GM12878 (cell line): ENCODE measurements around the gene ADAMTS13. TPM values are rescaled to one million over a fixed set of nuclear protein-coding genes. Genes with fewer than 3 reads are reported as not detected.

Experiments used
- ATAC-seq: fragments of 200-7000 bp; cut with Tn5 transposase; 3 replicates; pipeline ENCODE4 v1.9.1; 2020; ENCODE audit warnings: mild to moderate bottlenecking, moderate library complexity
- BruUV-seq: library from RNA; stranded (reverse); fragments of 400-500 nt; replicated peaks from 2 replicates; lab custom pipeline; 2021; lab: Mats Ljungman, UMichigan
- CTCF ChIA-PET: fragments of 300-600 bp; sonication (Branson Sonifier 250); formaldehyde crosslinking; extraction: SDS; loops from one replicate; lab custom pipeline; 2021; ENCODE audit warnings: inconsistent platforms; lab: Yijun Ruan, JAX
- POLR2A ChIA-PET: fragments of 350-600 bp; formaldehyde crosslinking; extraction: SDS; loops from one replicate; lab custom pipeline; 2021; ENCODE audit warnings: inconsistent platforms; lab: Charles Lee
- RAD21 ChIA-PET: fragments of 300-600 bp; sonication (Branson Sonifier 250); formaldehyde crosslinking; loops from one replicate; lab custom pipeline; 2023; ENCODE audit warnings: antibody characterized with exemption; ENCODE audit not compliant: unreplicated experiment; lab: Charles Lee
- SMC1A ChIA-PET: fragments of 300-600 bp; sonication (Branson Sonifier 250); formaldehyde crosslinking; loops from one replicate; lab custom pipeline; 2023; ENCODE audit not compliant: unreplicated experiment, uncharacterized antibody; lab: Charles Lee
- DNase-seq: peaks from one replicate; pipeline ENCODE4 v3.0.0-alpha.2; 2011; ENCODE audit warnings: low read depth, low spot score
- FAIRE-seq: peaks from 3 replicates; lab custom pipeline; 2011; peaks lifted over from hg19 to GRCh38; lab: Jason Lieb, UNC
- H2AFZ ChIP-seq: 2 replicates; pipeline ENCODE4 v1.6.0; 2011; ENCODE audit warnings: low read depth, low read length, control low read depth; ENCODE audit not compliant: control insufficient read depth
- H3K27ac ChIP-seq: 2 replicates; pipeline ENCODE4 v1.5.1; 2011; ENCODE audit warnings: control low read depth; ENCODE audit not compliant: control insufficient read depth, insufficient read depth
- H3K27me3 ChIP-seq, 2 experiments: replicated peaks in 1 of 2; 2 replicates each; pipeline versions ENCODE4 v1.6.0 to v1.6.1; 2011; ENCODE audit warnings: low read length in 1 of 2; ENCODE audit not compliant: control insufficient read depth in 2 of 2, insufficient read depth in 2 of 2
- H3K36me3 ChIP-seq, 2 experiments: 2 replicates each; pipeline ENCODE4 v1.5.1; 2011; ENCODE audit warnings: low read length in 1 of 2; ENCODE audit not compliant: control insufficient read depth in 2 of 2, insufficient read depth in 2 of 2
- H3K4me1 ChIP-seq: 2 replicates; pipeline ENCODE4 v1.6.1; 2011; ENCODE audit warnings: mild to moderate bottlenecking, low read length, moderate library complexity, mixed read lengths; ENCODE audit not compliant: control insufficient read depth, insufficient read depth
- H3K4me2 ChIP-seq: 2 replicates; pipeline ENCODE4 v1.6.0; 2011; ENCODE audit warnings: control low read depth; ENCODE audit not compliant: control insufficient read depth, insufficient read depth
- H3K4me3 ChIP-seq: fragments of 200-600 bp; sonication (generic); 2 replicates; pipeline ENCODE4 v1.5.1; 2016
- H3K79me2 ChIP-seq: 2 replicates; pipeline ENCODE4 v1.6.0; 2011; ENCODE audit warnings: low read length; ENCODE audit not compliant: control insufficient read depth, insufficient read depth
- H3K9ac ChIP-seq: 2 replicates; pipeline ENCODE4 v1.8.0; 2011; ENCODE audit warnings: low read length, control low read depth, mixed read lengths; ENCODE audit not compliant: control insufficient read depth, insufficient read depth
- H3K9me3 ChIP-seq: replicated peaks from 3 replicates; pipeline ENCODE4 v1.5.1; 2011; ENCODE audit warnings: mild to moderate bottlenecking, low read length; ENCODE audit not compliant: control insufficient read depth, insufficient read depth
- H4K20me1 ChIP-seq: 2 replicates; pipeline ENCODE4 v1.6.0; 2011; ENCODE audit not compliant: control insufficient read depth, insufficient read depth
- BRCA1 ChIP-seq: IDR thresholded peaks from 2 replicates; pipeline ENCODE4 v1.6.1; 2011; ENCODE audit warnings: low read depth, low read length, improper control_type of control experiment
- CREM ChIP-seq: IDR thresholded peaks from 2 replicates; pipeline ENCODE4 v1.6.1; 2014; ENCODE audit warnings: antibody characterized with exemption, low read depth
- FOXM1 ChIP-seq: IDR thresholded peaks from 2 replicates; pipeline ENCODE4 v1.6.1; 2012; ENCODE audit warnings: low read depth, mild to moderate bottlenecking, inconsistent platforms, low read length, moderate library complexity
- SKIL ChIP-seq: fragments of 450-650 bp; IDR thresholded peaks from 2 replicates; pipeline ENCODE4 v1.6.1; 2017; ENCODE audit warnings: mild to moderate bottlenecking, low read depth, inconsistent platforms; ENCODE audit not compliant: poor library complexity, severe bottlenecking
- SMAD1 ChIP-seq: fragments of 450-650 bp; IDR thresholded peaks from 2 replicates; pipeline ENCODE4 v1.6.1; 2018; ENCODE audit warnings: mild to moderate bottlenecking, low read depth; ENCODE audit not compliant: partially characterized antibody
- SMARCA5 ChIP-seq: fragments of 450-650 bp; IDR thresholded peaks from 2 replicates; pipeline ENCODE4 v1.6.1; 2017; ENCODE audit warnings: mild to moderate bottlenecking
- SUPT20H ChIP-seq: IDR thresholded peaks from 2 replicates; pipeline ENCODE4 v1.6.1; 2011; ENCODE audit warnings: low read depth, mild to moderate bottlenecking, low read length, moderate library complexity, borderline replicate concordance; ENCODE audit not compliant: control insufficient read depth
- ZNF592 ChIP-seq: fragments of 450-650 bp; IDR thresholded peaks from 2 replicates; pipeline ENCODE4 v1.6.1; 2017; ENCODE audit warnings: mild to moderate bottlenecking, moderate library complexity
- ZSCAN29 ChIP-seq: fragments of 450-650 bp; IDR thresholded peaks from 2 replicates; pipeline ENCODE4 v1.6.1; 2017; ENCODE audit warnings: mild to moderate bottlenecking, moderate library complexity
- WGBS: methylation state at CpG from one replicate; pipeline ENCODE4 v1.1.6; 2016; ENCODE audit warnings: low lambda C conversion rate; ENCODE audit not compliant: insufficient replicate concordance, insufficient coverage; ENCODE audit errors: missing lambda C conversion rate; 5-methylcytosine and 5-hydroxymethylcytosine counted together
- in situ Hi-C: fragments of 300-500 bp; cut with MboI; formaldehyde crosslinking; loops from 9 replicates; pipeline ENCODE4 v1.14.3; 2018; ENCODE audit warnings: mixed read lengths
- intact Hi-C: fragments of 100-400 bp; cut with micrococcal nuclease; formaldehyde crosslinking; loops from one replicate; pipeline ENCODE4 v1.14.2; 2022; ENCODE audit not compliant: unreplicated experiment
- polyA plus RNA-seq, 11 experiments: library from polyadenylated mRNA; depleted of rRNA in 4 of 11; unstranded in 6 of 11; stranded (reverse) in 5 of 11; fragments of >200 nt; fragmentation: Nextera tagmentation in 4 of 11; fragmentation: Illumina TruSeq in 1 of 11; extraction: Ambion mirVana in 4 of 11; extraction: Trizol in 1 of 11; gene quantifications; 1 replicate in 1 of 11; 2 replicates in 10 of 11; pipeline versions ENCODE4 v1.2.1 to v1.2.3, GENCODE V29; 2011 to 2016; ENCODE audit warnings: inconsistent platforms in 2 of 11, missing spikeins in 2 of 11, low read depth in 1 of 11
- total RNA-seq, 4 experiments: library from RNA; depleted of rRNA in 3 of 4; stranded (reverse); fragments of >200 nt in 3 of 4; fragmentation: Illumina TruSeq in 1 of 4; extraction: Trizol in 1 of 4; gene quantifications; 2 replicates each; pipeline versions ENCODE4 v1.2.1 to v1.2.3, GENCODE V29; 2013 to 2021
- TF ChIP-seq, protein P1 (sequence below): IDR thresholded peaks from 2 replicates; pipeline ENCODE4 v1.6.1; 2012; ENCODE audit warnings: improper control_type of control experiment, low read depth, low read length; ENCODE audit not compliant: insufficient replicate concordance

ADAMTS13 gene
- total and polyA plus RNA-seq, 10 of the 15 experiments (the other 5 are each of a cell fraction or from before 2014, with no cell fraction given): 0.08 to 2.4 (median 0.28) TPM

DNA sequence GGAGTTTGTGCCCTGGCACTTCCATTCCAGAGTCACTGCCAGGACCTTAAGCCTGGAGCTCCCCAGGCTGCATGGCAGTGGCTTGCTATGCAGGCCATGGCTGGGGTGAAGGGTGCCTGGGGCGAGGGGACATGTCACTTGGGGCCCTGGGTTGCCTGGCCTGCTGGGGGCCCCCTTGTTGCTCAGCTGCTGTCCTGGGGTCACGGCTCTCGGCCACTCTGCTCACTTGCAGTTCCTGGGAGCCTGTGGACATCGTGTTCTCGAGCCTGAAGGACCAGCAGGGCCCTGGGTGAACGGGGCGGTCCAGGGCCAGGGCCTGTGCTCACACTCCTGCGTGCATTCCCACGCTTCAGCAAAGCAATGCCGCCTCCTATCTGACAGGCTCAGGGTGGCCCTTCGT lies 71.3 kb downstream of the ADAMTS13 start (continued):
- no peak for TF ChIP-seq SKIL
- no peak for TF ChIP-seq CREM
- no peak for TF ChIP-seq SMARCA5
- no peak for TF ChIP-seq BRCA1

GRCh38 chr9:133493845-133494540 lies 71.8 kb downstream of the ADAMTS13 start:
- Histone ChIP-seq H3K4me2 (no peak overlapping the region), H3K27me3 (no peaks in the 10 kb centered on the region; a peak in 3 of 4 replicates), H3K4me1 (no peaks in the 10 kb centered on the region), H3K9ac (no peak overlapping the region), H3K36me3 (no peaks in the 10 kb centered on the region), H4K20me1 (no peaks in the 10 kb centered on the region), H3K9me3 (no peaks in the 10 kb centered on the region), H3K79me2 (no peaks in the 10 kb centered on the region), H3K27ac (no peak overlapping the region), H2AFZ (no peak overlapping the region), H3K4me3 (no peak overlapping the region)
- ChIA-PET CTCF (interaction anchor here (1.3 to 2.1 kb wide), 2 partner anchors 308 to 312 kb away, joined by 4 to 5 read pairs; no protein-coding TSS in a partner anchor), RAD21 (no interaction called here), SMC1A (interaction anchor here (0.6 kb wide), 1 partner anchor 482 kb away, joined by 3 read pairs; no protein-coding TSS in a partner anchor), POLR2A (interaction anchor here (0.5 to 0.6 kb wide), 2 partner anchors 34 to 79 kb away, joined by 3 read pairs; partner anchors contain the start of gene CACFD1)
- WGBS: 50% methylated on average over 23 of the region's 23 CpGs
- BruUV-seq: no TSS peak
- in situ Hi-C loops: no loop called here
- DNase-seq (no peak), FAIRE-seq (no peak), ATAC-seq (no peak)
- intact Hi-C loops: no loop called here
- TF ChIP-seq ZSCAN29 (no peak), ZNF592 (no peak), FOXM1 (no peak), SUPT20H (no peak), SMAD1 (no peak)
- TF ChIP-seq, protein P1, sequence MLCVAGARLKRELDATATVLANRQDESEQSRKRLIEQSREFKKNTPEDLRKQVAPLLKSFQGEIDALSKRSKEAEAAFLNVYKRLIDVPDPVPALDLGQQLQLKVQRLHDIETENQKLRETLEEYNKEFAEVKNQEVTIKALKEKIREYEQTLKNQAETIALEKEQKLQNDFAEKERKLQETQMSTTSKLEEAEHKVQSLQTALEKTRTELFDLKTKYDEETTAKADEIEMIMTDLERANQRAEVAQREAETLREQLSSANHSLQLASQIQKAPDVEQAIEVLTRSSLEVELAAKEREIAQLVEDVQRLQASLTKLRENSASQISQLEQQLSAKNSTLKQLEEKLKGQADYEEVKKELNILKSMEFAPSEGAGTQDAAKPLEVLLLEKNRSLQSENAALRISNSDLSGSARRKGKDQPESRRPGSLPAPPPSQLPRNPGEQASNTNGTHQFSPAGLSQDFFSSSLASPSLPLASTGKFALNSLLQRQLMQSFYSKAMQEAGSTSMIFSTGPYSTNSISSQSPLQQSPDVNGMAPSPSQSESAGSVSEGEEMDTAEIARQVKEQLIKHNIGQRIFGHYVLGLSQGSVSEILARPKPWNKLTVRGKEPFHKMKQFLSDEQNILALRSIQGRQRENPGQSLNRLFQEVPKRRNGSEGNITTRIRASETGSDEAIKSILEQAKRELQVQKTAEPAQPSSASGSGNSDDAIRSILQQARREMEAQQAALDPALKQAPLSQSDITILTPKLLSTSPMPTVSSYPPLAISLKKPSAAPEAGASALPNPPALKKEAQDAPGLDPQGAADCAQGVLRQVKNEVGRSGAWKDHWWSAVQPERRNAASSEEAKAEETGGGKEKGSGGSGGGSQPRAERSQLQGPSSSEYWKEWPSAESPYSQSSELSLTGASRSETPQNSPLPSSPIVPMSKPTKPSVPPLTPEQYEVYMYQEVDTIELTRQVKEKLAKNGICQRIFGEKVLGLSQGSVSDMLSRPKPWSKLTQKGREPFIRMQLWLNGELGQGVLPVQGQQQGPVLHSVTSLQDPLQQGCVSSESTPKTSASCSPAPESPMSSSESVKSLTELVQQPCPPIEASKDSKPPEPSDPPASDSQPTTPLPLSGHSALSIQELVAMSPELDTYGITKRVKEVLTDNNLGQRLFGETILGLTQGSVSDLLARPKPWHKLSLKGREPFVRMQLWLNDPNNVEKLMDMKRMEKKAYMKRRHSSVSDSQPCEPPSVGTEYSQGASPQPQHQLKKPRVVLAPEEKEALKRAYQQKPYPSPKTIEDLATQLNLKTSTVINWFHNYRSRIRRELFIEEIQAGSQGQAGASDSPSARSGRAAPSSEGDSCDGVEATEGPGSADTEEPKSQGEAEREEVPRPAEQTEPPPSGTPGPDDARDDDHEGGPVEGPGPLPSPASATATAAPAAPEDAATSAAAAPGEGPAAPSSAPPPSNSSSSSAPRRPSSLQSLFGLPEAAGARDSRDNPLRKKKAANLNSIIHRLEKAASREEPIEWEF: no peak
